ENCODE measurements around the gene EXD1.
"Not testable (repeated sequence)": the region's sequence is repeated elsewhere in the genome, so short reads cannot be mapped to it uniquely, and the experiment has no call there.

Gene EXD1

GRCh38 chr15:41230650-41231421 is at the start of gene EXD1, which contains the start of gene CHP1:
Gene EXD1 (minus strand): TSS chr15:41230757. CDS start chr15:41226575, 4,182 bp downstream.
Gene CHP1 (plus strand): TSS chr15:41231268. CDS start chr15:41231383, 115 bp downstream.
- ATAC-seq: peak; percentile 98 to 99

DNA sequence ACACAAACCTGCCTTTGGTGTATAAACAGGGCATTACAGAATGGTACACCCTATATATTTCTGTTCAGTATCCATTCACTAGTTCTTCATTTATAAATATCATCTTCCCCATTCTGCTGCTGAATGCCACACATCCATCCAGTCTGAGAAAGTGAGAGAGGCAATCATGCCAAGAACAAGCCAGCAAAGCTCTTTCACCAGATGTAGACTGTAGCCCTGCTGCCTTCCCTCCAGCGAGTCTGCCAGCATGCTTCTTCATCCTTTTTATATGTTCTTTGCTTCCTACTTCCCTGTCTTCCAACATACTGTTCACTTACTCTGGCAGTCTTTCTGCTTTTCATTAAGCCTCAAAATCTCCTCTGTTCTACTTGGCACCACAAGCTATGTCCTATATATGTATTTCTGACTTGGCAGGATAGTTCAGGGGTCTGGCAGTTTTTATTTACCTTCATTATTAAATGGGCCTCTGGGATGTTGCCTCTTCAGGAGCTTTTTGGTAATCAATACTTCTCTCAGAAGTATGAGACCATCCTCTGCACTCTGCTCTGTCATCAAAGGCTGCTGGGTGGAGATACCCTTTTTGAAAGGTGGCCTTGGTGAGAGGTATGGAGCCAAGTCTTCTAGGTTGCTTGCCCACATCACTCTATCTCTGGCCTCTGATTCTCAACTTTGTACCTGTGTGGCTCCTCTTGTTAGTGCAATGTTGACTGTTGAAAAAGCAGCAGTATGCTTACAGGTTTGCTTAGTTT is 49.2 kb upstream of the EXD1 start:
- ATAC-seq: no peak

DNA sequence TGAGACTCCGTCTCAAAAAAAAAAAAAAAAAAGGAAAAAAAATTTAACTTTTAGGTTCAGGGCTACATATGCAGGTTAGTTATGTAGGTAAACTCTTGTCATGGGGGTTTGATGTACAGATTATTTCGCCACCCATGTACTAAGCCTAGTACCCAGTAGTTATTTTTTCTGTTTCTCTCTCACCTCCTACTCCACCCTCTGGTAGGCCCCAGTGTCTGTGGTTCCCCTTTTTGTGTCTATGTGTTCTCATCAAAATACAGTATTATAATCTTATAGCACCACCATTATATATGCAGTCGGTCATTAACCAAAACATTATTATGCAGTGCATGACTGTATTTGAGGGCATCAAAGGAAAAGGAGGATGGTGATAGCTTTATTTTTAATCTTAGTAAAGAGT is 47.8 kb upstream of the EXD1 start:
- ATAC-seq: no peak

GRCh38 chr15:41276831-41277230 is 46.3 kb upstream of the EXD1 start:
- no peak for ATAC-seq

DNA sequence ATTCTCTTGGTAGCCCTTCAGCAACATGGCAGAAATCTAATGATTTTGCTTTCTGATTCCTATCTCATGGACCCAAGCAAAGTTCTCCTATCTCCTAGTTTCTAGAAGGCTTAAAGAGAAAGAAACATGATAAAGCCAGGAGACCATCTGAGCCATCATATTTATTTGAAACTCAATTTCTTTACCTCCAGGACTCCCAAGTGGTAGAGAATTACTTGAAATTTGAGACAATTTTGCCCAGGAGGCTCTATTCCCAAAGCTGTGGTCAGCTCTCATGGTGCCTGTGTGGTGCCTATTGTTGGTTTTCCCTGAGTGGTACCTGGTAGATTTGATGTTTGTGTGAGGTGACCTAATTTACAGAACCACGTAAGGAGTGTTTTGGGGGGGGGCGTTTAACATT is 39.3 kb upstream of the EXD1 start:
- ATAC-seq: no peak

- no peak for ATAC-seq
These were observed 33.4 kb upstream of the EXD1 start for GRCh38 chr15:41263891-41264351.

GRCh38 chr15:41262571-41262970 is 32.0 kb upstream of the EXD1 start:
- ATAC-seq: no peak

DNA sequence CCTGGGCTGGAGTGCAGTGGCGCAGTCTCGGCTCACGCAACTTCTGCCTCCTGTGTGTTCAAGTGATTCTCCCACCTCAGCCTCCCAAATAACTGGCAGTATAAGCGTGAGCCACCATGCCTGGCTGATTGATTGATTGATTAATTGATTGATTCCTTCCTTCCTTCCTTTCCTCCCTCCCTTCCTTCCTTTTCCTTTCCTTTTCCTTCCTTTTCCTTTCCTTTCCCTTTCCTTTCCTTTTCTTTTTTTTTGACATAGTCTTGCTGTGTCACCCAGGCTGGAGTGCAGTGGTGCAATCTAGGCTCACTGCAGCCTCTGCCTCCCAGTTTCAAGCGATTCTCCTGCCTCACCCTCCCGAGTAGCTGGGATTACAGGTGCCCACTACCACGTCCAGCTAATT is 30.4 kb upstream of the EXD1 start:
- ATAC-seq: not testable (repeated sequence)

DNA sequence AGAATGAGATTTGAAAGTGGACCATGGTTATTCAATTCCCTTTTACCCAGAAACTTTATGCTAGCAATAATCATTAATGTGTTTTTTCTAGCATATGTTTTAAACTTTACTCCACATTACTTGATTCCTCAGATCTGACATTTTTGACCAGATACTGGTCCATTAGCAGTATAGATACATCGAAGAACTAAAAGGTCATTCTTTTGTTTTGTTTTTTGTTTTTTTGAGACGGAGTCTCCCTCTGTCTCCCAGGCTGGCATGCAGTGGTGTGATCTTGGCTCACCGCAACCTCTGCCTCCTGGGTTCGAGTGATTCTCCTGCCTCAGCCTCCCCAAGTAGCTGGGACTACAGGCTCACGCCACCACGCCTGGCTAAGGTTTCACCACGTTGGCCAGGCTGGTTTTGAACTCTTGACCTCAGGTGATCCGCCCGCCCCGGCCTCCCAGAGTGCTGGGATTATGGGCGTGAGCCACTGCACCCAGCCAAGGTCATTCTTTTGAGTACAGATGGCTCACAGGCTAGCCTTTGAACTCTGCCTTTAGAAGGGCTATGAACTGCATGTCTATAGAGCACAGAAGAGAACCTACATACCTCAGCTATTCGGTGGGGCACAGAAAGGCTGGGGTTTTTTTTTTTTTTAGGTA is 29.1 kb upstream of the EXD1 start:
- ATAC-seq: no peak

DNA sequence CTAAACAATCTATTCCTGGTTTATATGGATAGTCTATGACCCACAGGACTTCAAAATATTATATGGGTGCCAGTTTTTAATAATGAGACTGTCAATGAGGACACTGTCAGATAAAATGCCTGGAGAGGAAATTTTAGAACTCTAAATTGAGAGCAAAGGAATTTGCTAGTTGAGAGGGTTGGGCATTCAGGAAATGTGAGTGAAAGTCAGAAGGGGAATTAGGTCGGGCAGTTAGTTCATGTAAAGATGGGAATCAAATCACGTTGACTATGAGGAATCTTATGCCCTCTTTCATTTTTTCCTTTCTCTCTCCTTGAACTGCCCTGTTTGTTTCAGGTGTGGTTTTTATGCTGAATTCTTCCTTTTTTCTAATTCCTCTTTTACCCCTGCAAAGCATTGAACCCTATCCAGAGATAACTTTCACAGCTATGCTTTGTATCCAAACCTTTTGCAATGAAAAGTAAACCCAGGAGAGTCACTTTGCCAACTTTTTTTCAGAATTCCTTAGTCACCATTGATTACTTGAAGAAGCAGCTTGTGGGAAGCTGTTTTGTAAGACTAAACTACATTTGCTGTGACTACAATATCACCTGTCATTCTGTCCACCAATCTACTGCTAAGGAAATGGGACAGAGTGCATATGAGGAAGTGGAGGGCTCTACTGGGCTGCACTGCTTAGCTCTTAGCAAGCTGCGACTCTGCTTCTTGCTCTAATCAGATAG is 28.4 kb upstream of the EXD1 start:
- no peak for ATAC-seq

DNA sequence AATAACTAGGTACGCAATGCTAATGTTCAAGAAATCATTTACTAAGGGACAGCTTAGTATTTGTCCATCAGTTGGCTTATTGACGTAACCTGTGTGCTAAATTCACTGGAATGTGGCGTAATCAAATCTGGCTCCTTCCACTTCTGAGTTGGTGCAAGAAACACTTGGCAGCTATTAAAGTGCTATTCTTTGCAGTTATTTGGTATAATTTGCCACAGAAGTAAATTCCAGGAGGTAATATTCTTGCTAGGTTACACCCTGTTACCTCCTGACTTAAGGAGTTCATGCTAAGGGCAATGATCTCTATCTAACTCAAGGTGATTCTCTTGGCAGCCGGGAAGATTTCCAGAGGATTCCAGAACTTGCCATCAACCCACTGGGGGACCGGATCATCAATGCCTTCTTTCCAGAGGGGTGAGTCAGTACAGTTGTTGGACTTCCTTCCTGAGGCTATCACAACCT is 26.1 kb upstream of the EXD1 start:
- no peak for ATAC-seq

GRCh38 chr15:41256103-41256502 is 25.5 kb upstream of the EXD1 start:
- no peak for ATAC-seq

GRCh38 chr15:41254560-41254959 is 24.0 kb upstream of the EXD1 start:
- no peak for ATAC-seq

DNA sequence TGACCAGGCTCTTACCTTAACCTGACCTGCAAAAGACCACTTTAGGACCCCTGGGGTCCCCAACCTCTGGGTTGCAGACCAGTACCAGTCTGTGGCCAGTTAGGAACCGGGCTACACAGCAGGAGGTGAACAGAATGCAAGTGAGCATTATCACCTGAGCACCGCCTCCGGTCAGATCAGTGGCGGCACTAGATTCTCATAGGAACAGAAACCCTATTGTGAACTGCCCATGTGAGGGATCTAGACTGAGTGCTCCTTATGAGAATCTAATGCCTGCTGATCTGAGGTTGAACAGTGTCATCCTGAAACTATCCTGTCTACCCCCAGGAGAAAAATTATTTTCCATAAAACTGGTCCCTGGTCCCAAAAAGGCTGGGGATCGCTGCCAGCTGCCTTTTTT is 20.9 kb upstream of the EXD1 start:
- ATAC-seq: no peak

DNA sequence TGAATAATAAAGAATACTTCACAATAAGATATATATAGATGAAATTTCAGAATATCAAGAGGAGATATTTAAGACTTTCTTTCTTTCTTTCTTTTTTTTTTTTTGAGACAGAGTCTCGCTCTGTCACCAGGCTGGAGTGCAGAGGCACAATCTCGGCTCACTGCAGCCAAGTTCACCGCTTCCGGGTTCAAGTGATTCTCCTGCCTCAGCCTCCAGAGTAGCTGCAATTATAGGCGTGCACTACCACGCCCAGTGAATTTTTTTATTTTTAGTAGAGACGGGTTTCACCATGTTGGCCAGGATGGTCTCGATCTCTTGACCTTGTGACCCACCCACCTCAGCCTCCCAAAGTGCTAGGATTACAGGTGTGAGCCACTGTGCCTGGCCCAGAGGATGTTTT is 20.2 kb upstream of the EXD1 start:
- not testable (repeated sequence) for ATAC-seq

- ATAC-seq: no peak
These were observed 10.8 kb upstream of the EXD1 start for GRCh38 chr15:41241221-41241964.

DNA sequence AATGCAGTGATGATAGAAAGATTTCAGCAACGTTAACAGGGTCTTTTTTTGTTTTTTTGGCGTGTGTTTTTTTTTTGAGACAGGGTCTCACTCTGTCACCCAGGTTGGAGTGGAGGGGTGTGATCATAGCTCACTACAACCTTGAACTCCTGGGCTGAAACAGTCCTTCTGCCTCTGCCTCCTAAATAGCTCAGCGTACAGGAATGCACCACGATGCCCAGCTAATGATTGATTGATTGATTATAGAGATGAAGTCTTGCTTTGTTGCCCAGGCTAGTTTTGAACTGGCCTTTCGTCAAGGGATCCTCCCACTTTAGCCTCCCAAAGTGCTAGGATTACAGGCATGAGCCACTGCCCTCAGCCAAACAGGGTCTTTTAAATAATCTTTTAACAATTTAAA is 7.5 kb upstream of the EXD1 start:
- no peak for ATAC-seq

- no peak for ATAC-seq
These were observed 5.4 kb upstream of the EXD1 start for GRCh38 chr15:41235929-41236328.

DNA sequence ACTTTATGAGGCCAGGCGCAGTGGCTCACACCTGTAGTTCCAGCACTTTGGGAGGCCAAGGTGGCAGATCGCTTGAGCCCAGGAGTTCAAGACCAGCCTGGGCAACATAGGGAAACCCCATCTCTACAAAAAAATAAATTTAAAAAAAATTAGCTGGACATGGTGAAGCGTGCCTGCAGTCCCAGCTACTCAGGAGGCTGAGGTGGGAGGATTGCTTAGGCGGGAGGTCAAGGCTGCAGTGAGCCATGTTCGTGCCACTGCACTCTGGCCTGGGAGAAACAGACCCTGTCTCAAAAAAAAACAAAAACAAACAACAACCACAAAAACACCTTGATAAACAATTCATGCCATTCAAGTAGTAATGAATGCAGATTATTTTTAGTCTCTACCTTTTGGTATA is 4.7 kb upstream of the EXD1 start:
- ATAC-seq: not testable (repeated sequence)

GRCh38 chr15:41233367-41233771 is 2.8 kb upstream of the EXD1 start:
- ATAC-seq: no peak

GRCh38 chr15:41231422-41232226 is 1.1 kb upstream of the EXD1 start:
- ATAC-seq: peak; percentile 45 to 48

Measured in activated CD4-positive, CD25-positive, alpha-beta regulatory T cell treated with anti-CD3 and anti-CD28 coated beads, Interleukin-2, amount 50 U/mL, for 24 hours (primary cell).